Hepatocyte (in vitro differentiated cells): ENCODE results near the gene OXSR1. TPM values are rescaled to one million over a fixed set of nuclear protein-coding genes. Genes with fewer than 3 reads are reported as not detected.

Experiments used
- DNase-seq: peaks from one replicate; pipeline ENCODE4 v3.0.0-alpha.2; 2016; ENCODE audit warnings: low spot score
- H2AFZ ChIP-seq: fragments of 200-600 bp; sonication (generic); 2 replicates; pipeline ENCODE4 v1.6.0; 2016; ENCODE audit warnings: antibody characterized with exemption, mild to moderate bottlenecking
- H3K27ac ChIP-seq: fragments of 200-600 bp; sonication (generic); 2 replicates; pipeline ENCODE4 v1.5.1; 2016; ENCODE audit warnings: mild to moderate bottlenecking
- H3K27me3 ChIP-seq: fragments of 200-600 bp; sonication (generic); 2 replicates; pipeline ENCODE4 v1.6.1; 2016
- H3K36me3 ChIP-seq: fragments of 200-600 bp; sonication (generic); replicated peaks from 2 replicates; pipeline ENCODE4 v1.5.1; 2016; ENCODE audit warnings: low read depth; ENCODE audit not compliant: insufficient read depth
- H3K4me1 ChIP-seq: fragments of 200-600 bp; sonication (generic); 2 replicates; pipeline ENCODE4 v1.5.1; 2016; ENCODE audit warnings: mild to moderate bottlenecking, moderate library complexity; ENCODE audit not compliant: insufficient read depth
- H3K4me2 ChIP-seq: fragments of 200-600 bp; sonication (generic); 2 replicates; pipeline ENCODE4 v1.6.0; 2016
- H3K4me3 ChIP-seq: fragments of 200-600 bp; sonication (generic); 2 replicates; pipeline ENCODE4 v1.5.1; 2016; ENCODE audit warnings: mild to moderate bottlenecking
- H3K79me2 ChIP-seq: fragments of 200-600 bp; sonication (generic); 2 replicates; pipeline ENCODE4 v1.6.0; 2017; ENCODE audit warnings: mild to moderate bottlenecking
- H3K9me2 ChIP-seq: fragments of 200-600 bp; sonication (generic); replicated peaks from 2 replicates; pipeline ENCODE4 v1.6.0; 2017; ENCODE audit warnings: mild to moderate bottlenecking; ENCODE audit not compliant: insufficient read depth
- H3K9me3 ChIP-seq: fragments of 200-600 bp; sonication (generic); 2 replicates; pipeline ENCODE4 v1.5.1; 2016; ENCODE audit warnings: low read depth, mild to moderate bottlenecking
- H4K20me1 ChIP-seq: fragments of 200-600 bp; sonication (generic); 2 replicates; pipeline ENCODE4 v1.6.0; 2016; ENCODE audit warnings: mild to moderate bottlenecking; ENCODE audit not compliant: insufficient read depth, poor library complexity, severe bottlenecking
- CTCF ChIP-seq: fragments of 200-600 bp; sonication (generic); IDR thresholded peaks from 2 replicates; pipeline ENCODE4 v1.5.1; 2016; ENCODE audit warnings: antibody characterized with exemption, mild to moderate bottlenecking; ENCODE audit not compliant: poor library complexity
- EZH2 ChIP-seq: fragments of 200-600 bp; sonication (generic); IDR thresholded peaks from 2 replicates; pipeline ENCODE4 v1.6.1; 2016; ENCODE audit warnings: antibody characterized with exemption, mild to moderate bottlenecking, borderline replicate concordance
- EZH2phosphoT487 ChIP-seq: fragments of 200-600 bp; sonication (generic); IDR thresholded peaks from one replicate; pipeline ENCODE4 v1.6.1; 2018; ENCODE audit warnings: antibody characterized with exemption, mild to moderate bottlenecking, low read depth, moderate library complexity; ENCODE audit not compliant: unreplicated experiment, severe bottlenecking
- WGBS: methylation state at CpG from one replicate; pipeline ENCODE4 v1.1.6; 2016; ENCODE audit warnings: low lambda C conversion rate; ENCODE audit errors: missing lambda C conversion rate; 5-methylcytosine and 5-hydroxymethylcytosine counted together
- polyA plus RNA-seq: library from polyadenylated mRNA; unstranded; fragments of >200 nt; fragmentation: Nextera tagmentation; extraction: Ambion mirVana; gene quantifications from 2 replicates; pipeline ENCODE4 v1.2.1, GENCODE V29; 2016
- total RNA-seq: library from RNA; depleted of rRNA; stranded (reverse); fragments of >200 nt; gene quantifications from 2 replicates; pipeline ENCODE4 v1.2.3, GENCODE V29; 2014

OXSR1 gene
- total and polyA plus RNA-seq, 2 experiments from 2014 or later, result 15.7 to 30.7 TPM

DNA sequence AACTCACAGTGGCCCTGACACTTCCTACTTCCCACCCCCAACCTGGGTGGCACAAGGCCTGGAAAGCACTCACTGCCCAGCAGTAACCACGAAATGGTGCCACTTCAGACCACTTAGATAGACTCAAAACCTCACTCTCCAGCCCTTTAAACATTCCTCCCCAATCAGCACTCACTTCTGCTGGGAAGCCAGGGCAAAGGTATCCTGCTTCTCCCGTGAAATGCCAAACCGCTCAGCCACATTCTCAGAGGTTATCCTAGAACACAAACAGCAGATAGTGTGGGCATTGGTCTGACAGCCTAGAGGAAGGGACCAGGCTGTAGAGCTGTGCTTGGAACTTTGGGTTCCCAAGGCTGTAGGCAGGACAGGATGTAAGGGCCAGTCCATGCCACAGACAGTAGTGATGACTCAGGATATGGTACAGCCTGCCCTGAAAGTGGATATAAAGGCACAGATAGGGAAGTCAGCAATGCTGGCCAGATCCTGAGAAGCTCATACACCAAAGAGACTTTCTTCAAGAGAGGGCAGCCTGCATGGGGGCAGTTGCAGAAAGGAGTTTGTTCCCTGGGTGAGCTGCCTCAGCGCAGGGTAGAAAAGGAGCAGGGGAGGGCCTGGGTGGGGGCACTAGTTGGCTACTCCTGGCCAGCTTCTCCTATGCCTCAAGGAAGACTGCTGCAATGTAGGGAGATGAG lies 37.6 kb upstream of the OXSR1 start:
- no peaks in the 10 kb centered on the region for H3K9me3 ChIP-seq
- no peak for DNase-seq
- no peak overlapping the region for H3K4me3 ChIP-seq
- H3K36me3 ChIP-seq, result no peaks in the 10 kb centered on the region
- H2AFZ ChIP-seq, result no peak overlapping the region
- H3K27me3 ChIP-seq, result no peaks in the 10 kb centered on the region
- no peaks in the 10 kb centered on the region for H3K9me2 ChIP-seq
- peaks cover 24% of the 10 kb centered on the region for H3K4me1 ChIP-seq
- H3K79me2 ChIP-seq, result peaks cover 34% of the 10 kb centered on the region
- TF ChIP-seq EZH2 (no peak), CTCF (no peak), EZH2phosphoT487 (no peak)
- H3K27ac ChIP-seq, result no peak overlapping the region
- peaks cover 9% of the 10 kb centered on the region for H4K20me1 ChIP-seq
- WGBS, result 95% methylated on average over 4 of the region's 4 CpGs
- H3K4me2 ChIP-seq, result no peak overlapping the region

DNA sequence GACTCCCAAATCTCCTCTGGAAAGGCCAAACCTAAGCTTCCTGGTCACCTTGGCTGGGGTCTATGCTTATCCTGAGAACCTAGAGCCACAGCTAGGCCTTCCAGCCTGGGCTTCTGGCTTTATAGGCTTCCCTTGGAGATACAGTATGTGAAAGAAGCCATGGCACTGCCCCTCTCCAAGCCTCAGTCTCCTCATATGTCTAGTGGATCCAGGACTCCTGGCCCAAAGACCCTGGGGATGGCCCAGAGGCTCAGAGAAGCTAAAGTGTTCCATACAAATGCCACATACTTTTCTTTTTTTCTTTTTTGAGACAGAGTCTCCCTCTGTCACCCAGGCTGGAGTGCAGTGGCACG lies 37.1 kb upstream of the OXSR1 start:
- H3K27me3 ChIP-seq, result no peaks in the 10 kb centered on the region
- H3K79me2 ChIP-seq, result peaks cover 36% of the 10 kb centered on the region
- peaks cover 28% of the 10 kb centered on the region for H3K4me1 ChIP-seq
- TF ChIP-seq EZH2phosphoT487 (no peak), CTCF (no peak), EZH2 (no peak)
- H3K4me2 ChIP-seq, result no peak overlapping the region
- H3K4me3 ChIP-seq, result no peak overlapping the region
- H3K36me3 ChIP-seq, result no peaks in the 10 kb centered on the region
- H3K27ac ChIP-seq, result no peak overlapping the region
- no peak for DNase-seq
- no peaks in the 10 kb centered on the region for H3K9me2 ChIP-seq
- 91% methylated on average over 1 of the region's 1 CpG for WGBS
- no peak overlapping the region for H2AFZ ChIP-seq
- peaks cover 9% of the 10 kb centered on the region for H4K20me1 ChIP-seq
- H3K9me3 ChIP-seq, result no peaks in the 10 kb centered on the region

- Histone ChIP-seq H2AFZ (no peak overlapping the region), H3K27me3 (no peaks in the 10 kb centered on the region), H3K36me3 (no peaks in the 10 kb centered on the region), H3K4me3 (no peak overlapping the region), H4K20me1 (peaks cover 9% of the 10 kb centered on the region), H3K4me1 (peaks cover 32% of the 10 kb centered on the region), H3K79me2 (peaks cover 36% of the 10 kb centered on the region), H3K9me2 (no peaks in the 10 kb centered on the region), H3K4me2 (no peak overlapping the region), H3K9me3 (no peaks in the 10 kb centered on the region), H3K27ac (peak overlapping the region; percentile 50)
- no peak for DNase-seq
- WGBS, result over 99% methylated on average over 5 of the region's 5 CpGs
- no peak for TF ChIP-seq CTCF
- TF ChIP-seq EZH2phosphoT487, result no peak
- no peak for TF ChIP-seq EZH2
These were observed 36.3 kb upstream of the OXSR1 start for GRCh38 chr3:38129058-38129457.

GRCh38 chr3:38130631-38131065 lies 34.7 kb upstream of the OXSR1 start:
- Histone ChIP-seq H3K4me1 (peaks cover 44% of the 10 kb centered on the region), H3K9me2 (no peaks in the 10 kb centered on the region), H3K79me2 (peaks cover 49% of the 10 kb centered on the region), H4K20me1 (peaks cover 2% of the 10 kb centered on the region), H3K36me3 (no peaks in the 10 kb centered on the region), H3K27ac (peak overlapping the region; percentile 96), H3K9me3 (no peaks in the 10 kb centered on the region), H3K4me2 (peak overlapping the region; percentile 57), H3K27me3 (no peaks in the 10 kb centered on the region), H2AFZ (no peak overlapping the region), H3K4me3 (no peak overlapping the region)
- no peak for TF ChIP-seq CTCF
- TF ChIP-seq EZH2, result no peak
- no peak for TF ChIP-seq EZH2phosphoT487
- WGBS, result 86% methylated on average over 3 of the region's 3 CpGs
- DNase-seq, result peak; percentile 56
